Activated B cell treated with CpG ODN at 0.5 μM for 24 hours (primary cell): ENCODE data around the gene UTP20. TPM values are rescaled to one million over a fixed set of nuclear protein-coding genes. Genes with fewer than 3 reads are reported as not detected.
"Not testable (repeated sequence)": the region's sequence is repeated elsewhere in the genome, so short reads cannot be mapped to it uniquely, and the experiment has no call there.

ENCODE experiments used
- ATAC-seq: fragments of 200-7000 bp; cut with Tn5 transposase; one replicate; pipeline ENCODE4 v1.10.0; 2021; ENCODE audit warnings: low read depth, mild to moderate bottlenecking, moderate library complexity
- CTCF ChIA-PET: fragments of 350-600 bp; sonication (Branson Sonifier 250); formaldehyde crosslinking; loops from one replicate; lab custom pipeline; 2021; ENCODE audit warnings: antibody characterized with exemption; lab: Charles Lee
- POLR2A ChIA-PET: fragments of 350-600 bp; sonication (Branson Sonifier 250); formaldehyde crosslinking; loops from one replicate; lab custom pipeline; 2021; ENCODE audit warnings: antibody characterized with exemption; lab: Charles Lee
- DNase-seq: peaks from one replicate; pipeline ENCODE4 v3.0.0; 2022
- H3K27ac Mint-ChIP-seq: one replicate; pipeline ENCODE4 v1.8.0; 2020; ENCODE audit warnings: mixed read lengths
- H3K27me3 Mint-ChIP-seq: one replicate; pipeline ENCODE4 v1.8.0; 2021; ENCODE audit warnings: mixed read lengths
- H3K36me3 Mint-ChIP-seq: one replicate; pipeline ENCODE4 v1.8.0; 2021; ENCODE audit warnings: low read depth, mixed read lengths
- H3K4me1 Mint-ChIP-seq: one replicate; pipeline ENCODE4 v1.8.0; 2021; ENCODE audit warnings: mixed read lengths
- H3K4me3 Mint-ChIP-seq: one replicate; pipeline ENCODE4 v1.8.0; 2020; ENCODE audit warnings: mild to moderate bottlenecking, mixed read lengths
- H3K9me3 Mint-ChIP-seq: one replicate; pipeline ENCODE4 v1.8.0; 2020; ENCODE audit warnings: mixed read lengths
- CTCF ChIP-seq: fragments of 200-600 bp; IDR thresholded peaks from one replicate; pipeline ENCODE4 v1.8.0; 2022; ENCODE audit warnings: antibody characterized with exemption, mild to moderate bottlenecking
- intact Hi-C: fragments of 100-400 bp; cut with micrococcal nuclease; formaldehyde crosslinking; loops from one replicate; pipeline ENCODE4 v1.15.1; 2024
- total RNA-seq: library from RNA; stranded (reverse); gene quantifications from 2 replicates; pipeline ENCODE4 v1.2.3, GENCODE V29; 2022

UTP20 gene
- total RNA-seq, 1 donor from 2014 or later = 32.9 TPM

- TF ChIP-seq CTCF = no peak
- CTCF ChIA-PET = interaction anchor here (1.3 kb wide), 1 partner anchor 421 kb away, joined by 6 read pairs; no protein-coding TSS in a partner anchor
- peak; percentile 74 for DNase-seq
- ATAC-seq = peak; percentile 87
- intact Hi-C loops = loop anchor here (1.0 to 10.0 kb wide), 4 partner anchors 127 to 1077 kb away; partner anchors contain the start of genes CHPT1, IGF1 and UTP20
- Mint-ChIP-seq H3K27me3 (no peaks in the 10 kb centered on the region), H3K9me3 (no peaks in the 10 kb centered on the region), H3K4me3 (peak within 1 kb of the TSS; percentile 99), H3K4me1 (peaks cover 24% of the 10 kb centered on the region), H3K36me3 (peaks cover 15% of the 10 kb centered on the region), H3K27ac (peak within 1 kb of the TSS; percentile 97)
- POLR2A ChIA-PET = interaction anchor here (0.8 to 3.2 kb wide), 10 partner anchors 18 to 528 kb away, joined by 3 to 16 read pairs (median 4); partner anchors contain the start of genes CHPT1, GNPTAB and UTP20
Measured at GRCh38 chr12:101407436-101408345, 127.8 kb downstream of the UTP20 start, which contains the start of gene ARL1. Gene ARL1, minus strand, starts transcription at chr12:101407772. Its CDS starts 127 bp downstream, at chr12:101407645.

GRCh38 chr12:101410169-101410568, 130.3 kb downstream of the UTP20 start:
- H3K27me3 Mint-ChIP-seq, H3K27ac Mint-ChIP-seq, ATAC-seq, CTCF ChIA-PET, POLR2A ChIA-PET, H3K4me3 Mint-ChIP-seq, DNase-seq, H3K9me3 Mint-ChIP-seq, intact Hi-C loops: not testable (repeated sequence)
- Mint-ChIP-seq H3K36me3 (peaks cover 11% of the 10 kb centered on the region), H3K4me1 (peaks cover 22% of the 10 kb centered on the region)

- CTCF ChIA-PET = interaction anchor here (0.7 to 1.2 kb wide), 15 partner anchors 11 to 1464 kb away, joined by 3 to 34 read pairs (median 4); partner anchors contain the start of gene GNPTAB
- no peaks in the 10 kb centered on the region for H3K36me3 Mint-ChIP-seq
- no peak for DNase-seq
- POLR2A ChIA-PET = interaction anchor here (0.5 kb wide), 1 partner anchor 9 kb away, joined by 6 read pairs; no protein-coding TSS in a partner anchor
- ATAC-seq = no peak
- no peaks in the 10 kb centered on the region for H3K9me3 Mint-ChIP-seq
- H3K27me3 Mint-ChIP-seq = no peaks in the 10 kb centered on the region
- H3K4me1 Mint-ChIP-seq = no peaks in the 10 kb centered on the region
- TF ChIP-seq CTCF = peak; percentile 24
- H3K27ac Mint-ChIP-seq = no peak overlapping the region
- no peak overlapping the region for H3K4me3 Mint-ChIP-seq
- intact Hi-C loops = loop anchor here (1.0 to 2.0 kb wide), 6 partner anchors 345 to 1397 kb away; partner anchors contain the start of gene GNPTAB
Measured at GRCh38 chr12:101414533-101415119, 134.7 kb downstream of the UTP20 start.

- H3K9me3 Mint-ChIP-seq = no peaks in the 10 kb centered on the region
- no peak overlapping the region for H3K27ac Mint-ChIP-seq
- ChIA-PET POLR2A (interaction anchor here (0.5 kb wide), 1 partner anchor 9 kb away, joined by 6 read pairs; no protein-coding TSS in a partner anchor), CTCF (interaction anchor here (0.7 to 1.2 kb wide), 15 partner anchors 12 to 1464 kb away, joined by 3 to 34 read pairs (median 4); partner anchors contain the start of gene GNPTAB)
- DNase-seq (no peak), ATAC-seq (no peak)
- no peak for TF ChIP-seq CTCF
- H3K27me3 Mint-ChIP-seq = no peaks in the 10 kb centered on the region
- H3K36me3 Mint-ChIP-seq = no peaks in the 10 kb centered on the region
- no peak overlapping the region for H3K4me3 Mint-ChIP-seq
- intact Hi-C loops = loop anchor here (2.0 kb wide), 1 partner anchor 416 kb away; the partner anchor contains the start of gene GNPTAB
- no peaks in the 10 kb centered on the region for H3K4me1 Mint-ChIP-seq
Measured at GRCh38 chr12:101415228-101415627, 135.3 kb downstream of the UTP20 start.

- H3K27me3 Mint-ChIP-seq, ATAC-seq, H3K4me3 Mint-ChIP-seq, H3K4me1 Mint-ChIP-seq, H3K36me3 Mint-ChIP-seq, intact Hi-C loops, DNase-seq, POLR2A ChIA-PET, H3K27ac Mint-ChIP-seq, H3K9me3 Mint-ChIP-seq, CTCF ChIA-PET: not testable (repeated sequence)
Measured at GRCh38 chr12:101422066-101422465, 142.2 kb downstream of the UTP20 start.
